ENCODE data around the gene RXRB.
A peak's percentile ranks its signal among the peaks of the same experiment; 100 is the strongest.

Gene RXRB

DNA sequence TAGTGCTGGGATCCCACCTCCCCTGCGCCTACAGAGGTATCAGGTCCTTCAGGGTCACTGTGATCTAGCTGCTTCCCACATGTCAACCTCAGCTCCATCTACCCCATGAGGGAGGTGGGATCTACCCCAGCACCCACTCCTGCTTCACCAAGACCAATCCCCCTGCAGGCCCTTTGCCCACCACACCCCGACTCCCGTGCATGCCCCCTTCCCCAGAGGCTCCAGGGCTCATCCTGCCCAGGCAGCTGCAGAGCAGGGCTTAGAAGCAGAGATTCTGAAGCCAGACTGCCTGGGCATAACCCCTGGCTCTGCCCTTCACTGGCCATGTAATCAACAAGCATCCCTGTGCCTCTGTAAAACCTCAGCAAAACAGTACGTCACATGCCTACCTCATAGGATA lies 25.7 kb downstream of the RXRB start:
- TF ChIP-seq CTCF (conservative IDR thresholded peaks at IDR 0.05; ENCODE audit: low read depth, low read length): no peak

GRCh38 chr6:33173535-33174180 lies 26.8 kb downstream of the RXRB start:
- TF ChIP-seq CTCF (conservative IDR thresholded peaks at IDR 0.05; ENCODE audit: low read depth, low read length): no peak
- H3K4me3 ChIP-seq (ENCODE audit: low read length): no peak overlapping the region
- DNase-seq (ENCODE audit: low read depth): no peak

More for the DNA sequence above, 25.7 kb downstream of the RXRB start:
- H3K4me3 ChIP-seq (ENCODE audit: low read length): no peak overlapping the region
- no peak for DNase-seq (ENCODE audit: low read depth)

- DNase-seq (ENCODE audit: low read depth): no peak
- TF ChIP-seq CTCF (conservative IDR thresholded peaks at IDR 0.05; ENCODE audit: low read depth, low read length): peak; percentile 90
- H3K4me3 ChIP-seq (ENCODE audit: low read length): no peak overlapping the region
Observed at GRCh38 chr6:33172688-33173534, 27.6 kb downstream of the RXRB start.

- DNase-seq (ENCODE audit: low read depth): no peak
- H3K4me3 ChIP-seq (ENCODE audit: low read length): no peak overlapping the region
- TF ChIP-seq CTCF (conservative IDR thresholded peaks at IDR 0.05; ENCODE audit: low read depth, low read length): no peak
Observed at GRCh38 chr6:33171880-33172687, 28.4 kb downstream of the RXRB start.

DNA sequence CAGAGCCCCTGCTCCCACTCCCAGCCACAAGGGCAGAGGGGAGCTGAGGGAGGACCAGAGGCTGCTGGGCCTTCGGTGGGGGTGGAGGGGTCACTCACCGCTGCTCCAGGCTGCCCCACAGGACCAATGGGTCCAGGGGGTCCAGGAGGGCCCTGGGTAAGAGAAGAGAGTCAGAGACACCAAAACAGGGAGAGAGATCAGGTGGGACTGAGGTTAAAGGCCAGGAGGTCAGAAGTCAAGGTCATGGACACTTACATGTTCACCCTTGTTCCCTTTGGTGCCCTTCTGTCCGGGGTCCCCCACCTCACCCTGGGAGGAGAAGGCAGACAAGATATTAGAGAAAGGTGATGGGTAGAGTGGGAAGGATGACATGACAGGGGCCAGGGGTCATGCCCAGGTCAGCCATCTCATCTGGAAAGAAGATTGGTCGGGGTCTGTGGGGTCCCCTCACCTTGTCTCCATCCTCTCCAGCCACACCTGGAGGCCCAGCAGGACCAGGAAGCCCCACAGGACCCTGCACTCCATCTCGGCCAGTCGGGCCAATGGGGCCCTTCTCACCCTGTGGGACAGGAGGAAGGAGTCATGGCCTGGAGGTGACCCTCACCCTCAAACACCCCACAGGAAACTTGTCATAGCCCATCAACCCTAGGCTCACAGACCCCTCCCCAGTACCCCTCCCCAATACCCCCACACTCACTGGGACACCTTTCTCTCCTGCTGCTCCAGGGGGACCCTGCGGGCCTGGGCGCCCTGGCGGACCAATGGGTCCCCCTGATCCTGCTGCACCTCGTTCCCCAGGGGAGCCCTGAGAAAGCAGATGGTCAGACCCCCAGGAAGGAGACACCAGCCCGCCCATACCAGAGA lies 29.2 kb downstream of the RXRB start:
- no peak overlapping the region for H3K4me3 ChIP-seq (ENCODE audit: low read length)
- DNase-seq (ENCODE audit: low read depth): no peak
- no peak for TF ChIP-seq CTCF (conservative IDR thresholded peaks at IDR 0.05; ENCODE audit: low read depth, low read length)

GRCh38 chr6:33170176-33171015 lies 30.1 kb downstream of the RXRB start:
- no peak for DNase-seq (ENCODE audit: low read depth)
- H3K4me3 ChIP-seq (ENCODE audit: low read length): no peak overlapping the region
- no peak for TF ChIP-seq CTCF (conservative IDR thresholded peaks at IDR 0.05; ENCODE audit: low read depth, low read length)

Data from retinal pigment epithelial cell (primary cell).